ENCODE data around the gene SRMS.

The SRMS gene

DNA sequence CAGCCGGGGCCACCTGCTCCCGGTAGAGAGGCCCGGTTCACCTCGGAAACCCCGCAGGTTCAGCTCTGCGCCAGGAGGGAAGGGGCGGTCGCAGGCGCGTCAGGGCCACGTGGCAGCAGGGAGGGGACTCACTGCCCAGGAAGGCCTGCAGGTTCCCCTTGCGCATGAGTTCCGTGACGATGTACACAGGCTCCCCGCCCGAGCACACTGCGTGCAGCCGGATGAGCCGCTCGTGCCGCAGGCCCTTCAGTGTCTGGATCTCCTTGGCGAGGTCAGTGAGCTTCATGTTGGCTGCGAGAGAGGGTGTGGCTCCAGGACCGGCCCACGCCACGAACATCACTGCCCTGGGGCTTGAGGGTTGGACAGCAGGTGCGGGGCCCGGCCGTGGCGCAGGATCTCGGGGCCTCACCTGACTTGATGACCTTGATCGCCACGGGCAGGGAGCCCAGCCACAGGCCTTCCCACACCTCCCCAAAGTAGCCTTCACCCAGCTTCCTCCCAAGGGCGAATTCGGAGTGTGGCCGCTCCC lies 5.5 kb downstream of the SRMS start:
- H3K36me3 Mint-ChIP-seq (ENCODE audit: insufficient read depth), result peaks cover 5% of the 10 kb centered on the region
- H3K27ac Mint-ChIP-seq (ENCODE audit: low read depth), result no peak overlapping the region
- no peaks in the 10 kb centered on the region for H3K27me3 Mint-ChIP-seq
- no peaks in the 10 kb centered on the region for H3K9me3 Mint-ChIP-seq
- DNase-seq (ENCODE audit: low spot score in 2 of 2) (no peak), ATAC-seq (replicated peaks; ENCODE audit: extremely low read depth, poor library complexity, severe bottlenecking) (no peak)
- peaks cover 5% of the 10 kb centered on the region for H3K4me1 Mint-ChIP-seq
- H3K4me3 Mint-ChIP-seq, result no peak overlapping the region

DNA sequence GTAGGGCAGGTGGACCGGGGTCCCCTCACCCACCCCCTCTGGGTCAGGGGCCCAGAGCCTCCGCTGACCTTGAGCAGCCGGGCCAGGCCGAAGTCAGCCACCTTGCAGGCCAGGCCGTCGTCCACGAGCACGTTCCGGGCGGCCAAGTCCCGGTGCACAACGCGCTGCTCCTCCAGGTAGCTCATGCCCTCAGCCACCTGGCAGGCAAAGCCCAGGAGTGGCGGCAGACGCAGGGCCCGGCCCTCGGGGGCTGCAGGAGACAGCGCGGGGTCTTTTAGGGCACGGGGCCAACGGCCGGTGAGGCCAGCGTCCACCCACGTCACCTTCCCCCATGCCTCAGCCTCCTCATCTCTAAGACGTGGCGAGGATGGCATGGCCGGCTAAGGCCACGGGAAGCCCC lies 6.2 kb downstream of the SRMS start:
- H3K9me3 Mint-ChIP-seq, result no peaks in the 10 kb centered on the region
- no peaks in the 10 kb centered on the region for H3K27me3 Mint-ChIP-seq
- peaks cover 5% of the 10 kb centered on the region for H3K4me1 Mint-ChIP-seq
- H3K36me3 Mint-ChIP-seq (ENCODE audit: insufficient read depth), result peaks cover 7% of the 10 kb centered on the region
- DNase-seq (ENCODE audit: low spot score in 2 of 2) (no peak), ATAC-seq (replicated peaks; ENCODE audit: extremely low read depth, poor library complexity, severe bottlenecking) (no peak)
- H3K4me3 Mint-ChIP-seq, result no peak overlapping the region
- H3K27ac Mint-ChIP-seq (ENCODE audit: low read depth), result no peak overlapping the region

DNA sequence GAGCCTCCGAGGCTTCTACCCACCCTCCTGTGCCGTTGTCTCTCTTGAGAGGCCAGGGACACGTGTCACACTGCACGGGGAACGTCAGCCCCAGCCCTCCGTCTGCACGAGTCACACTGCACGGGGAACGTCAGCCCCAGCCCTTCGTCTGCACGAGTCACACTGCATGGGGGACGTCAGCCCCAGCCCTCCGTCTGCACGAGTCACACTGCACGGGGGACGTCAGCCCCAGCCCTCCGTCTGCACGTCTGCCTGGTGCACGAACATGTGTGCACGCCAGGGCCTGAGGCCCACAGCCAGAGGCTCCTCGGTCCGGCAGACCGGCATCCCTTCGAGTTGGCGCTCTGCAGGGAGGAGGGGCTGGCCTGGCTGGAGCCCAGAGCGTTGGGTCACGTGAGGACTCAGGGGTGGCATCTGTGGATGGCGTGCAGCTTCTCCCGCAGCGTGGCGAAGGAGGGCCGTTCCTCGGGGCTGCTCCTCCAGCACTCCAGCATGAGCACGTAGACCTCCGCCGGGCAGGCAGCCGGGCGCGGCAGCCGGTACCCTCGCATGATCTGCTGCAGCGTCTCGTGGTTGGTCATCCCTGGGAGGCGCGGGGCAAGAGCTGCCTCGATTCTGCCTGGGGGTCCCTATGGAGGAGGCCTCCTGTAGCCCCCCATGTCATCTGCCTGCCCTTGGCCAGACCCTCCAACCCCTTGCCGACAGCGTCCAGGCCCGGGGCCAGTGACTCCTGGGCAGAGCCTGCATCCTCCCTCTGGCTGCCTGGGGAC lies 6.9 kb downstream of the SRMS start:
- Mint-ChIP-seq H3K4me3 (no peak overlapping the region), H3K36me3 (ENCODE audit: insufficient read depth) (peaks cover 7% of the 10 kb centered on the region), H3K9me3 (no peaks in the 10 kb centered on the region), H3K27me3 (no peaks in the 10 kb centered on the region), H3K27ac (ENCODE audit: low read depth) (no peak overlapping the region), H3K4me1 (peaks cover 5% of the 10 kb centered on the region)
- ATAC-seq (replicated peaks; ENCODE audit: extremely low read depth, poor library complexity, severe bottlenecking) (no peak), DNase-seq (ENCODE audit: low spot score in 2 of 2) (no peak)

DNA sequence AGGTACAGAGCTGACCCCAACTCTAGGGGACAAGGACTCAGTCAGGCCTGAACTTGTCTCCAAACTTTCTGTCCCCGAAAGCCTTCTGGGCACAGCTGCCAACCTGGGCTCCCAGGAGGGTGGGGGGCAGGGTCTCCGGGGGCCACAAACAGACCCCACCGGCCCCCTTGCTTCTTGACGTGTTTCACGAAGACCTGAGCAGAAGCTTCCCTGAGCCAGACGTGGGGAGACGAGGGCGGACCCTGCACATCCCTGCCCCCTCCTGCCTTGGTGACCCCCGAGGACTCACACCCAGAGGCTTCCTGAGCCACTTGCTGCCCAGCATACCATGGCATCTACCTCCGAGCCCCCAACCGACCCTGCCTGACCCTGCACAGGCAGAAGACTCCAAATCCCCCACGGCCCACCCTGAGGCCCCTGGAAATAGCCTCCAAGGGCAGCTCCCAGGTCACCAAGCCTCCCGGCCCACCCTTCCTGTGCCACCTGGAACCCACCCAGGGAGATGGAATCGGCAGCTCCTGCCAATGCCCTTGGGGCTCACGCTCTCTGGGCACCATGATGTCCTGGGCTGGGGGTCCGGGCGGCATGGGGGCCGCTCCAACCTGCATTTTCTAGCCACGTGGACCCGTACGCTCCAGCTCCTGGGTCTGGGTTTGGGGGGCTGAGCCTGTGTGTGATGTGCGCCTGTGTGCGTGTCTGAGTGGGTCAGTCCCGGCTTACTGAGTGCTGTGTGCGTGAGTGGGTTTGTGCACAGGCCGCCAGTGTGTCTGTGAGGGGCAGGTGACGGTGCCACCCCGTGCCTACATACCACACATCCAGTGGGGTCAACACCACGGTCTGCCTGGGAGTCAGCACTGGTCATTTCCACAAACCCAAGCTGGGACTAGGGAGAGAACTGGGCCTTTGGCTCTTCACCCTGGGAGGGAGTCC lies 7.8 kb downstream of the SRMS start:
- Mint-ChIP-seq H3K27me3 (no peaks in the 10 kb centered on the region), H3K27ac (ENCODE audit: low read depth) (no peak overlapping the region), H3K4me3 (no peak overlapping the region), H3K36me3 (ENCODE audit: insufficient read depth) (peaks cover 7% of the 10 kb centered on the region), H3K9me3 (no peaks in the 10 kb centered on the region), H3K4me1 (no peaks in the 10 kb centered on the region)
- DNase-seq (ENCODE audit: low spot score in 2 of 2) (no peak), ATAC-seq (replicated peaks; ENCODE audit: extremely low read depth, poor library complexity, severe bottlenecking) (no peak)

GRCh38 chr20:63539092-63539430 lies 8.5 kb downstream of the SRMS start:
- no peak for ATAC-seq (replicated peaks; ENCODE audit: extremely low read depth, poor library complexity, severe bottlenecking)
- Mint-ChIP-seq H3K27me3 (no peaks in the 10 kb centered on the region), H3K9me3 (no peaks in the 10 kb centered on the region), H3K27ac (ENCODE audit: low read depth) (no peak overlapping the region), H3K36me3 (ENCODE audit: insufficient read depth) (peaks cover 7% of the 10 kb centered on the region), H3K4me3 (no peak overlapping the region), H3K4me1 (no peaks in the 10 kb centered on the region)
- DNase-seq (ENCODE audit: low spot score in 2 of 2), result no peak

GRCh38 chr20:63538204-63539091 lies 9.1 kb downstream of the SRMS start:
- Mint-ChIP-seq H3K36me3 (ENCODE audit: insufficient read depth) (peaks cover 7% of the 10 kb centered on the region), H3K9me3 (no peaks in the 10 kb centered on the region), H3K27ac (ENCODE audit: low read depth) (peak overlapping the region; percentile 73), H3K27me3 (no peaks in the 10 kb centered on the region), H3K4me3 (peak overlapping the region; percentile 67), H3K4me1 (no peaks in the 10 kb centered on the region)
- ATAC-seq (replicated peaks; ENCODE audit: extremely low read depth, poor library complexity, severe bottlenecking) (peak; percentile 7), DNase-seq (ENCODE audit: low spot score in 2 of 2) (peak in 1 of 2 donors; percentile 47)

GRCh38 chr20:63537525-63538203 lies 9.9 kb downstream of the SRMS start:
- peaks cover 7% of the 10 kb centered on the region for H3K36me3 Mint-ChIP-seq (ENCODE audit: insufficient read depth)
- DNase-seq (ENCODE audit: low spot score in 2 of 2) (peak; percentile 88 to 94), ATAC-seq (replicated peaks; ENCODE audit: extremely low read depth, poor library complexity, severe bottlenecking) (peak; percentile 93)
- peak overlapping the region; percentile 67 for H3K4me3 Mint-ChIP-seq
- H3K4me1 Mint-ChIP-seq, result no peaks in the 10 kb centered on the region
- peak overlapping the region; percentile 73 for H3K27ac Mint-ChIP-seq (ENCODE audit: low read depth)
- H3K9me3 Mint-ChIP-seq, result no peaks in the 10 kb centered on the region
- H3K27me3 Mint-ChIP-seq, result no peaks in the 10 kb centered on the region

GRCh38 chr20:63536997-63537524 lies 10.5 kb downstream of the SRMS start, which contains the start of gene PTK6:
Gene PTK6, minus strand, starts transcription at chr20:63537376. Its CDS starts 62 bp downstream, at chr20:63537314.
- Mint-ChIP-seq H3K4me3 (peak within 1 kb of the TSS; percentile 67), H3K4me1 (no peaks in the 10 kb centered on the region), H3K9me3 (no peaks in the 10 kb centered on the region), H3K27me3 (no peaks in the 10 kb centered on the region), H3K36me3 (ENCODE audit: insufficient read depth) (peaks cover 7% of the 10 kb centered on the region), H3K27ac (ENCODE audit: low read depth) (peak within 1 kb of the TSS; percentile 73)
- ATAC-seq (replicated peaks; ENCODE audit: extremely low read depth, poor library complexity, severe bottlenecking) (peak; percentile 3), DNase-seq (ENCODE audit: low spot score in 2 of 2) (no peak)

DNA sequence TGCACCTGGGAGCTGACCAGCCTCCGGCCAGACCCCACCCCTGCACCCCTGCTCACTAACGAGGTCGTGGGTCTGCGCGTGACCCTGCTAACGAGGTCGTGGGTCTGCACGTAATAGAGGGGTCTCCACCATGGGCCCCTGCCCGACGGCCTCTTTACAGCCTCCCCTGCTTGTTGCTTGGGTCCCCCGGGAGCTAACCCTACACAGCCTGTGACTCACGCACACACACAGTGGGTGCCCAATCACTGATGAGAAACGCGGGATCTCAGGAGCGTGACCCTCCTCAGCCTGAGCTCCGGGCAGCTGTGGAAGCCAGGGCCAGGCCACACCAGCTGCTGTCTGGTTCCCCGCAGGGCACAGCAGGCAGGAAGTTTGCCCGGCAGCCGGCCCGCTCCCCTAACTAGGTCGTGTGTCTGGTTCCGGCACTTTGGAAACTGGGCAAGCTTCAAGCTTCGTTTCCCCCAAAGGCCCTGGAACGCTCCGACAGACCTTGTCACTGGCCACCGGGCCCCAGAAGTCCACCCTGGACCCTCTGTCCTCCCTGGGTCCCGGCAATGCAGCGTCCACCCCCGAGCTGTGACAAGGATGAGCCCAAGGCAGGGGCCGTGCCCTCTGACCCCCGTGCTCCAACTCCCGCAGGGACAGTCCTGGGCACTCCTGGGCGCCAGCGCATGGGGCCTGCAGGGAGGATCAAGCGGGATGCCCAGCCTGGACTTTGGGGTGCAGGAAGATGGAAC lies 11.1 kb downstream of the SRMS start:
- H3K4me1 Mint-ChIP-seq, result no peaks in the 10 kb centered on the region
- DNase-seq (ENCODE audit: low spot score in 2 of 2), result no peak
- no peak overlapping the region for H3K27ac Mint-ChIP-seq (ENCODE audit: low read depth)
- ATAC-seq (replicated peaks; ENCODE audit: extremely low read depth, poor library complexity, severe bottlenecking), result no peak
- H3K4me3 Mint-ChIP-seq, result peak overlapping the region; percentile 42
- no peaks in the 10 kb centered on the region for H3K9me3 Mint-ChIP-seq
- H3K27me3 Mint-ChIP-seq, result no peaks in the 10 kb centered on the region
- H3K36me3 Mint-ChIP-seq (ENCODE audit: insufficient read depth), result peaks cover 6% of the 10 kb centered on the region

GRCh38 chr20:63534831-63535651 lies 12.5 kb downstream of the SRMS start:
- Mint-ChIP-seq H3K4me3 (no peak overlapping the region), H3K4me1 (no peaks in the 10 kb centered on the region), H3K36me3 (ENCODE audit: insufficient read depth) (peaks cover 4% of the 10 kb centered on the region), H3K27ac (ENCODE audit: low read depth) (no peak overlapping the region), H3K9me3 (no peaks in the 10 kb centered on the region), H3K27me3 (no peaks in the 10 kb centered on the region)
- DNase-seq (ENCODE audit: low spot score in 2 of 2) (no peak), ATAC-seq (replicated peaks; ENCODE audit: extremely low read depth, poor library complexity, severe bottlenecking) (no peak)

All from central memory CD8-positive, alpha-beta T cell (primary cell).